ENCODE data around the gene STARD3.
"Not testable (repeated sequence)": the region's sequence is repeated elsewhere in the genome, so short reads cannot be mapped to it uniquely, and the experiment has no call there.

Gene STARD3

DNA sequence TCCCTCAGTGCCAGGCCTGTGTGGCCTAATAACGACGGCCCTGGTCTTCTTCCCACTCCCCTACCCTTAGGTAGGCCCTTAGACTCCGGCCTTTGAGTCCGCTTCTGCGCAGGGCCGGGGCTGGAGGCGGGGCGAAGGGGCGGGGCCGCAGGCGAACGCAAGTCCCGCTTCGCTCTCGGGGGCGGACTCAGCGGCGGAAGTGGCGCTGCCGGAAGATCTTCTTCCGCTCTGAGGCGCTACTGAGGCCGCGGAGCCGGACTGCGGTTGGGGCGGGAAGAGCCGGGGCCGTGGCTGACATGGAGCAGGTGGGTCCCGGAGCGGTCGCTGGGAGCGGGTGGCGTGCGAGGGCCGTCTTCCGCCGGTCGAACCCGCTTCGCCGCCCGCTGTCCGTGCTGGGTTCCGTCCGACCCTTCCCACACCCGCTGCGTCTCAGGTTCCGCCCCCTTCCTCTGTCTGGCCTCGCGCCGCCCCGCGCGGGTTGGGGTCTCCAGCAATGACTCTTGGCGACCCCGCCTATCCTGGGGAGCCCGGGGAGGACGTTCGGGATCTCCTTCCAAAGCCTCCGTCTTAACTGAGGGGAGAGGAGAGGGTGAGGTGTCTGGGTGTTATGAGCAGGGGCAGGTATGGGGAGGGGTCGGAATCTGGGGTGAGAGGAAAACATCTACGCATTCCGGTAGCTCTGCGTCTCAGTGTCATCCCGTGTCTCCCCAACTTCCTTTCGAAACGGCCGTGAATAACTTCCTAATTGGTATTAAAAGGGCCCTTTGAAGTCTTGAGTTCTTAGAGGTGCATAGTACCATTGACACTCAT is at the start of gene STARD3:
Gene STARD3 (plus strand): TSS at position 218 of the 810 bp plus-strand sequence. CDS start 16,388 bp downstream, outside the sequence.
- TF ChIP-seq CTCF (IDR thresholded peaks at IDR 0.05; ENCODE audit: insufficient read depth, low read depth, low read length, missing control alignments) = no peak
- DNase-seq (ENCODE audit: low read depth) = peak; percentile 94
- peak within 1 kb of the TSS; percentile 90 for H3K4me3 ChIP-seq (ENCODE audit: low read depth, low read length)

DNA sequence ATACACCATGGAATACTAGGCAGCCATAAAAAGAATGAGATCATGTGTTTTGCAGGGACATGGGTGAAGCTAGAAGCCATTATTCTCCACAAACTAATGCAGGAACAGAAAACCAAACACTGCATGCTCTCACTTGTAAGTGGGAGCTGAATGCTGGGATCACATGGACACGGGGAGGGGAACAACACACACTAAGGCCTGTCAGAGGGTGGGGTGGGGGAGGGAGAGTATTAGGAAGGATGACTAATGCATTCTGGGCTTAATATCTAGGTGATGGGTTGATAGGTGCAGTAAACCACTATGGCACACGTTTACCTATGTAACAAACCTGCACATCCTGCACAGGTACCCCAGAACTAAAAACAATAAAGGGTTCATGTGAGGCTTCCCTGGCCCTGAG is 46.8 kb upstream of the STARD3 start:
- DNase-seq (ENCODE audit: low read depth); H3K4me3 ChIP-seq (ENCODE audit: low read depth, low read length): not testable (repeated sequence)

DNA sequence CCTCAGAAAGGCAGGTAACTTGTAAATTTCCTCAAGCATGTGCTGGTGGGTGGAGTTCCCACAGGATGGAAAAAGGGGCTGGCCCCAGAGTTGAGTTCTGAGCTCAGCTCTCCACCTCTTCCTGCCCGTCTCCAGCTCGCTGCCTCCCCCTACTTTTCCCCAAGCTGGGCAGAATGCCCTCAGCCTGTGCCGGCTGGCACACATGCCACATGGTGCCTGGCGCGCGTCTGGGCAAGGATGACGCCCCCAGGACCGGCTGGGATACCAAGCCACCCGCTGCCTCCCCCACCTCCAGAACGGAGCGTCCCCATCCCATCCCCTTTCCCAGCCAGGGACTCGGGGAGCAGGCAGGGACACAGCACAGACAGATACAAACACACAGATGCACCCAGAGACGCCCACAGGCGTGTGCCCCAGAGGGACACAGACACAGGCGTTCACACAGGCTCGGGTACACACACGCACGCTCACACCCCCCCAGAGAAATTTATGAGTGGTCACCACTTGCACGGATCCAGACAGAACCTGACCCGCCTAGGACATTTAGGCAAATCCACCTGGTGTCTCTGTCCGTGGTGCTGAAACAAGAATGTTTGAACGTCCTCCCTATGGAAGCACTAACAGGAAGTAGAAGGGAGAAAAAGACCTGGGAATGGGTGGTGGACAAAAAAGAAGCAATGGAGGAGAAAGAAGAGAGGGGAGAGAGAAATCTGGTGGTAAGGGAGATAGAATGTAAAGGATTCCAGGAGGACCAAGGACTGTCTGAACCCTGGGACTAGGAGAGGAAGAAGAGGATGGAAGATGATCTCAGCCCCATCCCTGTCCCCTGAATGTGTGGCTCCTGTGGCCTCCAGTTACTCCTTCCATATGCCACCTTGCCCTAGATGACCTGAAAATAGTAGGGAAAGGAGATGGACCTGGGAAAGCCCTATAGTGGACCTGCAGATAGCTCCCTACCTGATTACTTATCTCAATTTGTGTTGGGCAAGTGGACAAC is 44.7 kb upstream of the STARD3 start:
- DNase-seq (ENCODE audit: low read depth) = peak; percentile 49
- TF ChIP-seq CTCF (IDR thresholded peaks at IDR 0.05; ENCODE audit: insufficient read depth, low read depth, low read length, missing control alignments) = no peak
- no peak overlapping the region for H3K4me3 ChIP-seq (ENCODE audit: low read depth, low read length)

DNA sequence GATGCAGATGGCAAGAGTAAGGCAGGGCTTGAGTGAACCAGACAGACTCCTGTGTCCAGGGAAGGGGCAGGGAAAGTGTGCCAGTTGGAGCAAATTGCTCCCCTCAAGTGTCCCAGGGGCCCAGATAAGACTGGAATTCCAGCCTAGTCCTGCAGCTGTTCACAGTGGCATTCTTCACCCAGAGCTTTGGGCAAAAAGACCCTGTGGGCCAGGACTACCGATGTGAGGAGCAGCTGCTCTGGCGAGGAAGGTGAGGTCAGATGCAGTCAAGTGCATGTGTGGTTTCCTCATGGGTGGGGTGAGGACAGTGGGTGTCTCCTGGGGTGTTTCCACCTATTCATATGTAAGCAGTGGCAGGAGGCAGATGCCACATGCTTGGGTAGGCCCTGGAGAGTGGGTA is 43.6 kb upstream of the STARD3 start:
- no peak for TF ChIP-seq CTCF (IDR thresholded peaks at IDR 0.05; ENCODE audit: insufficient read depth, low read depth, low read length, missing control alignments)
- DNase-seq (ENCODE audit: low read depth) = no peak
- no peak overlapping the region for H3K4me3 ChIP-seq (ENCODE audit: low read depth, low read length)

- no peak overlapping the region for H3K4me3 ChIP-seq (ENCODE audit: low read depth, low read length)
- no peak for DNase-seq (ENCODE audit: low read depth)
- no peak for TF ChIP-seq CTCF (IDR thresholded peaks at IDR 0.05; ENCODE audit: insufficient read depth, low read depth, low read length, missing control alignments)
These were observed 41.6 kb upstream of the STARD3 start for GRCh38 chr17:39595294-39595693.

DNA sequence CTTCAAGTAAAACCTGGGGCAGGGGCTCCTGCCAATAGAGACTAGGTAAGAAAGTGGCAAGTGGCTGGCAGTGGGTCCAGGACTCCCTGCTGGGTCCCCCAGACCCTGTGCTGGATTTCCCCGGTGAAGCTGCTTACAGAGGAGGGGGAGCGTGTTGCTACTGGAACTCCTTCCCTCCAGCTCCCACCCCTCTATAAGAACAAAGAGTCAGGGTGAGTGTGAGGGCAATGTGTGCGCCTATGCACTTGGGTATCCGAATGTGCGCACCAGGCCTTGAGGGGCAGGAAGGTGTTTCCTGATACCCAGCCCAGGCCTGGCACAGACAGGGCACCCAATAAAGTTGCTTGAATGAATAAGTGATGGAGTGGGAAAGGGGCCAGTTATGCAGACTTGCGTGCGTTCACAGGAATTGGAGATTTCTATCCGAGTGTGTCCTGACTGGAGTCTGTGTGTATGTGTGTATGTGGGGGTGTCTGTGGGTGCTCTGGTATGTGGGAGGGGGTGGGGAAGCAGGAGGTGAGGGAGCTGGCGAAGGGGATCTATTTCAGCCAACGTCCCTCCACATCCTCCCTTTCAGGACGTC is 40.9 kb upstream of the STARD3 start:
- no peak overlapping the region for H3K4me3 ChIP-seq (ENCODE audit: low read depth, low read length)
- no peak for TF ChIP-seq CTCF (IDR thresholded peaks at IDR 0.05; ENCODE audit: insufficient read depth, low read depth, low read length, missing control alignments)
- DNase-seq (ENCODE audit: low read depth) = no peak
